Epidermal melanocyte (primary cell): ENCODE results near the gene TMEM178A.
"Not testable (repeated sequence)": the region's sequence is repeated elsewhere in the genome, so short reads cannot be mapped to it uniquely, and the experiment has no call there.

Source experiments
- DNase-seq: peaks from one replicate; pipeline ENCODE4 v3.0.0; 2011; ENCODE audit warnings: low spot score; ENCODE audit not compliant: insufficient read length

The TMEM178A gene

DNA sequence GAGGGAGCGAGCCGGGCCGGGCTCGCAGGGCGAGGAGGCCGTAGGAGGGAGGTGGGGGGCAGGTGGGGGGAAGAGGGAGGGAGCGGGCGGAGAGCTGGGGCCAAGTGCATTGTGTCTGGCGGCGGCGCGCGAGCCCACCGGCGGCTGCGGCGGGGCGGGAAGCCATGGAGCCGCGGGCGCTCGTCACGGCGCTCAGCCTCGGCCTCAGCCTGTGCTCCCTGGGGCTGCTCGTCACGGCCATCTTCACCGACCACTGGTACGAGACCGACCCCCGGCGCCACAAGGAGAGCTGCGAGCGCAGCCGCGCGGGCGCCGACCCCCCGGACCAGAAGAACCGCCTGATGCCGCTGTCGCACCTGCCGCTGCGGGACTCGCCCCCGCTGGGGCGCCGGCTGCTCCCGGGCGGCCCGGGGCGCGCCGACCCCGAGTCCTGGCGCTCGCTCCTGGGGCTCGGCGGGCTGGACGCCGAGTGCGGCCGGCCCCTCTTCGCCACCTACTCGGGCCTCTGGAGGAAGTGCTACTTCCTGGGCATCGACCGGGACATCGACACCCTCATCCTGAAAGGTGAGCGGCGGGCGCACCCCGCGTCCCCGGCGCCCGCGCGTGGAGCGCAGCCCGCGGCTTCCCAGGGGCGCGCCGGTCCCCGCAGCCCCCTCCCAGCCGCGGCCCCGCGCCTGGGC lies at the start of gene TMEM178A:
TSS of gene TMEM178A (plus strand) at position 107 of the 680 bp plus-strand sequence. CDS start at position 165, 58 bp downstream.
- DNase-seq = no peak

DNA sequence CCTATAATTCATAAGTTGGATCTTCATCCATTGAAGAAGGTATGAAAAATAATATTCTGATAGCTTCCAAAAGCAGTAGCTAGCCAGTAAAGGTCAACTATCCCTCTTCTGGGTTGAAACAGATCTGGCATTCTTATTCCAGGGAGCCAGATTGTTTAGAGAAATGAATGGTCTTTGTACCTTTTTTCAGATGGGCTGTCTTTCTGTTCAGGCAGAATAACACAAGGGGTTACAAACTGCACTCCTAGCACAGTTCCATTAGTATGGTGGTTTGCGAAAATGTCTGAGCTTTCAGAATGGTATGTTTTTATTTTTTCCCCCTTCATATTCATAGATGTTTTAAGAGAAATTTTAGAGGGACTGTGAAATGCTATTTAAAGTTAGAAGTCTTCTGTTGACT lies 47.5 kb upstream of the TMEM178A start:
- no peak for DNase-seq

DNA sequence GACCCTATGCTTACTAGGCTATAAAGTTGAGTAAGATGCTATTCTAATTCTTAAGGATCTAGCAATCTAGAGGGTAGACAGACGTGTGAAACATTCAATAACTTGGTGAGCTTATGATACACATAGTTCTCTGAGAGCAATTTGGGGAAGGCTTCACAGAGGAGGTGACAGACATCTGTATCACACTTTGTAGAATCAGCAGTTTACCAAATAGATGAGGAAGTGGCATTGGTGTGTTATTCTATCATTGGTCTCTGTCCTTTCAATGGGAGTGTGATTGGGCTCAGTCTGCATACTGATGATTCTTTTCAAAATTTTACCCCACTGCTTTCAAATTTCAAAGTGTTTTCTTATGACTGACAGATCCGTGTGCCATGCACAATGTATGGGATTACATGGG lies 47.0 kb upstream of the TMEM178A start:
- no peak for DNase-seq

DNA sequence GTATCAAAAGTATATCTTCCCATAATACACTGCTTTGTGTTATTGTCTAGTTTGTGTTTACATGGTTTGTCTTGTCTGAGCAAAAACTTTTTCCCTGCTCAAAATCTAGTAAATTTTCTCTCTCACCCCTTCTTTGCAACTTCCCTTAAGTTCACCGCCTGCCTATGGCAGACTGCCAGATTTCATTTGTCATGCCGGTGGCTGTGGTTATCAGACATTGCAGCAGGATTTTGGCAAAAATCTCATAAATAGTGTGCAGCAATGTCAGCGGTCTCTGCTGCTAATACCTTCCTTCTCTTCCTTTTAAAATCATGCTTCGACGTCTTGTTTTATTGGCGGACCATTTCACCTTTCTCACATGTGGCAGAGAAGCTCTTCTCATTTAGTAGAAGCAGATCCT lies 45.6 kb upstream of the TMEM178A start:
- peak; percentile 63 for DNase-seq

GRCh38 chr2:39621596-39621995 lies 44.1 kb upstream of the TMEM178A start:
- no peak for DNase-seq

GRCh38 chr2:39622860-39623259 lies 42.9 kb upstream of the TMEM178A start:
- no peak for DNase-seq

DNA sequence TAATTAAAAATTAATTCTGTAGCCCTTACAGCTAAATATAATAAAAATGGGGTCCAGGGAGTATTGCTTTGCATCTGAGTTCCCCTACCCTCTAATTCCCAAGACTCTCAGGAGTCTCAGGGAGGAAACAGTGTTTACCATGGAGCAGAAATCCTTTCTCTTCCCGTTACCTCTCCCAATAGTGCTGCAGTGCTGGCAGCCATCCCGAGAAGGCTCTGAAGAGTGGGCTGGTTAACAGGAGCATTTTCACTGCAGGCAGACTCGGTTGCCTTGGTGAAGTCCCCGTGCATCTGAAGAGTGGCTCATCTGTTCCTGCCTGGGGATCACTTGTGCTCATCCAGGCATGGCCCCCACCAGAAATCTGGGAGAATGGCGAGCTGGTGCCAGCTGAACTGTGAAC lies 41.8 kb upstream of the TMEM178A start:
- DNase-seq = no peak

GRCh38 chr2:39625193-39625926 lies 40.4 kb upstream of the TMEM178A start:
- DNase-seq = no peak

DNA sequence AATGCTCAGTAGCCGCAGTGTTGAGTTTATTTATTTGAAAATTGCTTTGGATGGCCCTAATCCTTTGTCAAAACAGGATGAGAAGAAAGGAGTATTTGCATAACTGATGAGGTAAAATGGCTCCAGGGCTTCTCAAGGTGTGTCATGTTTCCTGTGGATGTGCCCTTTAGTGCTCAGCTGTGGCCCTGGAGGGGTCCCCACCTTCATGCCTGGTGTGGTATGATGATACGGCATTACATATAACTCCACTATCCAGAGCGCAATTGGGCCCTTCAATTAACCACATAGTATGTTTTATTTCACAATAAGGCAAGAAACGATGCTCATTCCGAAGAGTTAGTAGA lies 39.8 kb upstream of the TMEM178A start:
- DNase-seq = no peak

DNA sequence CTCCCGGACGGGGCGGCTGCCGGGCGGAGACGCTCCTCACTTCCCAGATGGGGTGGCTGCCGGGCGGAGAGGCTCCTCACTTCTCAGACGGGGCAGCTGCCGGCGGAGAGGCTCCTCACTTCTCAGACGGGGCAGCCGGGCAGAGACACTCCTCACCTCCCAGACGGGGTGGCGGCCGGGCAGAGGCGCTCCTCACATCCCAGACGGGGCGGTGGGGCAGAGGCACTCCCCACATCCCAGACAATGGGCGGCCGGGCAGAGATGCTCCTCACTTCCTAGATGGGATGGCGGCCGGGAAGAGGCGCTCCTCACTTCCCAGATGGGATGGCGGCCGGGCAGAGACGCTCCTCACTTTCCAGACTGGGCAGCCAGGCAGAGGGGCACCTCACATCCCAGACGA lies 37.4 kb upstream of the TMEM178A start:
- not testable (repeated sequence) for DNase-seq

DNA sequence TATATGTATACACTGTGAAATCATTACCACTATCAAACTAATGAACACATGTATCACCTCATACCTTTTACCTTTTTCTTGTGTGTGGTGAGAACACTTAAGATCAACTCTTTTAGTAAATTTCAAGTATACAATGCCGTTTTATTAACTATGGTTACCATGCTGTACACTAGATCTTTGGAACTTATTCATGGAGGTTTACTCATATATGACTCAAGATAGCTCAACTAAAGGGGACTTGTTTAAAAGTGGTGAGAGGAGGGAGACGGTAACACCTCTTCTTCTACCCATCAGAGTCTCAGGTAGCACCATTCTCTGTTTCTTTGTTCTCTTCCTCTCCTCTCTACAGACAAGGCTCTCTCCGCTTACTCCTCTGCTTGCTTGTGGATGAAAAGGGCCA lies 36.1 kb upstream of the TMEM178A start:
- DNase-seq = no peak

GRCh38 chr2:39631256-39631655 lies 34.5 kb upstream of the TMEM178A start:
- no peak for DNase-seq

- DNase-seq = peak; percentile 44
These were observed 34.0 kb upstream of the TMEM178A start for GRCh38 chr2:39631718-39632117.

GRCh38 chr2:39632876-39633275 lies 32.8 kb upstream of the TMEM178A start:
- DNase-seq = peak; percentile 47

DNA sequence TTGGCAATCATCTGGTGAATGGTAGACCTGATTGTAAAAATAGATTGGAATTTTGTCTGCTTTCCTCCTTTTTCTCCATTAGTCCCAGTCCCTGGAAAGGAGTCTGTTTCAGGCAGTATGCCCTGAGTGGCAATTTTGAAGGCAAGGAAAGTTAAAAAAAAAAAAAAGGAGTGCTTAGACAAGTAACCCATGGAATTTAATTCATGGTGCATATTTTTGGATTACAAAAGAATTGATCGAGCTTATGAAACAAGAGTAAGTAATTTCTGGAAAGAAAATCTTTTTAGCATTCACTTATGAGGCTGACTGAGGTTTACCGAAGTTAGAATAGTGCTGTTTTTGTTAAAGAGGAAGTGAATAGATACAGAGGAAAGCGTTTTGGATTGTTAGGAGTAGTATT lies 29.4 kb upstream of the TMEM178A start:
- DNase-seq = no peak

- no peak for DNase-seq
These were observed 27.1 kb upstream of the TMEM178A start for GRCh38 chr2:39638581-39638980.

DNA sequence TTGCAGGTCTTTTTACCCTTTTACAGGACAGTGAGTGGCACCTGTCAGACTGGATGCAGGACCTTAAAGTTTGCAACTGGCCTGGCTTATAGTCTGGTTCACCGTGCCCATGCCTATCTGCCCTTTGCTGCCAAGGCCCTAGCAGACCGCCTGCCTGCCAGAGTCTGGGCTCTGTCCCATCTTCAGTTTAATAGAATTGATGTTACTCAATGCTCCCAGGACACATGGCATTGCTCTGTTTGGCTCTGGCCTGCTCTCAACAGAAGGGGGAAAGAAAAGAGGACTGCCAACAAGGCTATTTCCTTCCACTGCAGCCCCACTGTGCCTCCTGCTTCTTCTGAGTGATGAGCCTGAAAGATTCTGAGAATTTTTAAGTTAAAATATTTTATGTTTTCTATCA lies 25.6 kb upstream of the TMEM178A start:
- DNase-seq = no peak

GRCh38 chr2:39640681-39641080 lies 25.0 kb upstream of the TMEM178A start:
- no peak for DNase-seq

DNA sequence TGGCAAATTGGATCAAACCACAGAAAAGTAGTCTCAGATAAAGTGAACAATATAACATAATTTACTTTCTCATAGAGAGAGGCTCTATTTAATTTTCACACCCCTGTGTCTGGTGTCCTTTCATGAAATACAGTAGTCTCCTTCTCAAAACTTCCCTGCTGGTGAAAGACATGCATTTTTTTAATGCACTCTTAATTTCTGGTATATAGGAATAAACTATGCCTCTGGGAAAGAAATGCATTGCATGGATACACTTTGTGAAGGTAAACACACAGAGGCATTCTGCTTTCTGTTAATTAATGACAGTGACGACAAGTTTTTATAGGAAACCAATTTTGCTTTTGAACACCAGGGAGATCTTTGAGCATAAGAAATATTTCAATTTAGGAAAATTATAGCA lies 24.1 kb upstream of the TMEM178A start:
- no peak for DNase-seq

GRCh38 chr2:39642051-39642718 lies 23.5 kb upstream of the TMEM178A start:
- DNase-seq = no peak

GRCh38 chr2:39645826-39646225 lies 19.9 kb upstream of the TMEM178A start:
- no peak for DNase-seq

DNA sequence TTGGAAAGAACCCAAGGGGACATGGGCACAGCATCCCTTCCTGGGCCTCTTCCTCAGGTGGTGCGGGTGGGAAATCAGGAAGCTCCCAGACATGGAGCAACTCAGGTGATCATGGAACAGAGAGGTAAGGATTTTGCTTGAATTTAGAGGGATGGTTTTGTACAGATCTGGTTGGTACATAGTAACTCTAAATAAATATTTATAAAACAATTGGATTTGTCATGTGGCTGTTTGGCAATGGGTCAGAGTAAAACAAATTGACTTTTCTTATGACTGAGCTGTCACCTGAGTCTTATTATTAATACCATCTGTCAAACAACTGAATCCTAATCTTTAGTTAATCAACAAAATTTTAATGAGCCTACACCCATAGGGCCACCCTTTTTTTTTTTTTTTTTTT lies 19.4 kb upstream of the TMEM178A start:
- DNase-seq = no peak
